ENCODE measurements around the gene CNOT1.

Gene CNOT1

GRCh38 chr16:58563235-58563634 lies 66.4 kb downstream of the CNOT1 start:
- H3K4me3 ChIP-seq (replicated peaks; ENCODE audit: insufficient read depth, low read length): no peak overlapping the region
- no peak overlapping the region for H3K27ac ChIP-seq (replicated peaks)
- no peaks in the 10 kb centered on the region for H3K27me3 ChIP-seq (ENCODE audit: insufficient read depth, poor library complexity, severe bottlenecking)
- DNase-seq (ENCODE audit: low read depth in 1 of 2, low spot score in 1 of 2): no peak
- no peak for TF ChIP-seq CTCF (IDR thresholded peaks at IDR 0.05; ENCODE audit: insufficient read depth, low read length)

- no peak for DNase-seq (ENCODE audit: low read depth in 1 of 2, low spot score in 1 of 2)
Observed at GRCh38 chr16:58556678-58557077, 72.9 kb downstream of the CNOT1 start.

GRCh38 chr16:58551496-58551895 lies 78.1 kb downstream of the CNOT1 start:
- no peak overlapping the region for H3K27ac ChIP-seq (replicated peaks)

More at GRCh38 chr16:58556678-58557077, 72.9 kb downstream of the CNOT1 start:
- no peak overlapping the region for H3K4me3 ChIP-seq (replicated peaks; ENCODE audit: insufficient read depth, low read length)
- no peak overlapping the region for H3K27ac ChIP-seq (replicated peaks)
- no peaks in the 10 kb centered on the region for H3K27me3 ChIP-seq (ENCODE audit: insufficient read depth, poor library complexity, severe bottlenecking)
- no peak for TF ChIP-seq POLR2AphosphoS5 (IDR thresholded peaks at IDR 0.05; ENCODE audit: low read depth)
- no peak for TF ChIP-seq CTCF (IDR thresholded peaks at IDR 0.05; ENCODE audit: insufficient read depth, low read length)
- no peak for TF ChIP-seq GABPA (IDR thresholded peaks at IDR 0.05; ENCODE audit: low read depth)
- no peak for TF ChIP-seq REST (IDR thresholded peaks at IDR 0.05; ENCODE audit: insufficient replicate concordance, low read depth)
- TF ChIP-seq SPI1 (IDR thresholded peaks at IDR 0.05; ENCODE audit: borderline replicate concordance, low read depth): no peak

More at GRCh38 chr16:58551496-58551895, 78.1 kb downstream of the CNOT1 start:
- Histone ChIP-seq H3K4me3 (replicated peaks; ENCODE audit: insufficient read depth, low read length) (no peak overlapping the region), H3K27me3 (ENCODE audit: insufficient read depth, poor library complexity, severe bottlenecking) (no peaks in the 10 kb centered on the region)
- TF ChIP-seq CTCF (IDR thresholded peaks at IDR 0.05; ENCODE audit: insufficient read depth, low read length) (no peak), REST (IDR thresholded peaks at IDR 0.05; ENCODE audit: insufficient replicate concordance, low read depth) (no peak), SPI1 (IDR thresholded peaks at IDR 0.05; ENCODE audit: borderline replicate concordance, low read depth) (no peak), POLR2AphosphoS5 (IDR thresholded peaks at IDR 0.05; ENCODE audit: low read depth) (no peak), GABPA (IDR thresholded peaks at IDR 0.05; ENCODE audit: low read depth) (no peak)
- DNase-seq (ENCODE audit: low read depth in 1 of 2, low spot score in 1 of 2): no peak
